Measurements from ENCODE around the gene TWNK. TPM values are rescaled to one million over a fixed set of nuclear protein-coding genes. Genes with fewer than 3 reads are reported as not detected.

TWNK gene
- total and polyA plus RNA-seq, 2 experiments from 2014 or later = 12.2 to 29.4 TPM

DNA sequence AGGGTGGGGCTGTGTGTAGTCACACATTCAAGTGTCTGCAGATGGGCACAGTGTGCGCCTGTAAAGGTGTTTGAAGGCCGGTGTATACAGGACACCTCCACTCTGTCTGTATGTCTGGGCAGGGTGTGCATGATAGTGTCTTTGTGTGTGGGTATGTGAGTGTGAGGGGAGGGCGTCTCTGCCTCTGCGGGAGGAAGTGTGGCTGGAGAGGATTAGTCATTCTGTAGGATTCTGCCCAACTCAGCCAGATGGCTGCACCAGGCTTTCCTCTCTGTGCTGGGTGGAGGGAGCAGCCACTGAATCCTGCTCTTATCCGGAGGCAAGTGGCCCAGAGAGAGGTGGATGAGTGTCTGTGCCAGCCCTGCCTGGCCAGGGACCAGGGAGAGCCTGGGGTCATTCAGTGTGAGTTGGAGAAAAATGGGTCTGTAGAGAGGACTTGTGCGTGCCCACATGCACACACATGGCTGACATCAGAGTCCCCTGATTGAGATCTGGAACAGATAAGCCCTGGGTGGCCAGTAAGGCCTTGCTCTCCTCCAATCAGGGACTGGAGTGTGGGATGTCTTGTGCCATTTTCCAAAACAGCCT, 45.4 kb downstream of the TWNK start:
- H3K9me2 ChIP-seq (ENCODE audit: insufficient read depth) = no peaks in the 10 kb centered on the region
- H3K4me1 ChIP-seq (ENCODE audit: insufficient read depth) = peaks cover 23% of the 10 kb centered on the region; the same call in 1 of the 2 replicates
- no peaks in the 10 kb centered on the region for H3K79me2 ChIP-seq (replicated peaks; ENCODE audit: insufficient read depth)
- peak overlapping the region; percentile 65 for H3K4me3 Mint-ChIP-seq
- H3K27ac Mint-ChIP-seq = no peak overlapping the region
- peak overlapping the region; percentile 99 for H2AFZ ChIP-seq
- no peaks in the 10 kb centered on the region for H3F3A ChIP-seq (replicated peaks; ENCODE audit: low read depth)
- peaks cover 52% of the 10 kb centered on the region for H3K27me3 Mint-ChIP-seq (ENCODE audit: insufficient read depth, low read depth, poor library complexity)
- peaks cover 20% of the 10 kb centered on the region for H3K4me1 Mint-ChIP-seq
- H3K27ac ChIP-seq (ENCODE audit: low read depth) = no peak overlapping the region
- TF ChIP-seq EZH2 (IDR thresholded peaks at IDR 0.05; ENCODE audit: low read depth, unreplicated experiment) = no peak
- no peak for TF ChIP-seq CREB1 (CRISPR knock-in tag; IDR thresholded peaks at IDR 0.05; ENCODE audit: low read depth)
- no peak for TF ChIP-seq EZH2phosphoT487 (IDR thresholded peaks at IDR 0.05; ENCODE audit: unreplicated experiment)
- TF ChIP-seq ZNF114 (CRISPR knock-in tag; IDR thresholded peaks at IDR 0.05) = no peak
- no peak for TF ChIP-seq CTCF (conservative IDR thresholded peaks at IDR 0.05; ENCODE audit: low read depth in 2 of 2)
- TF ChIP-seq ZNF462 (CRISPR knock-in tag; IDR thresholded peaks at IDR 0.05) = no peak
- no peak for TF ChIP-seq ZNF331 (CRISPR knock-in tag; IDR thresholded peaks at IDR 0.05; ENCODE audit: low read depth)
- TF ChIP-seq JUNB (IDR thresholded peaks at IDR 0.05; ENCODE audit: unreplicated experiment) = no peak
- TF ChIP-seq NANOG (IDR thresholded peaks at IDR 0.05; ENCODE audit: borderline replicate concordance) = no peak
- TF ChIP-seq, protein P1, sequence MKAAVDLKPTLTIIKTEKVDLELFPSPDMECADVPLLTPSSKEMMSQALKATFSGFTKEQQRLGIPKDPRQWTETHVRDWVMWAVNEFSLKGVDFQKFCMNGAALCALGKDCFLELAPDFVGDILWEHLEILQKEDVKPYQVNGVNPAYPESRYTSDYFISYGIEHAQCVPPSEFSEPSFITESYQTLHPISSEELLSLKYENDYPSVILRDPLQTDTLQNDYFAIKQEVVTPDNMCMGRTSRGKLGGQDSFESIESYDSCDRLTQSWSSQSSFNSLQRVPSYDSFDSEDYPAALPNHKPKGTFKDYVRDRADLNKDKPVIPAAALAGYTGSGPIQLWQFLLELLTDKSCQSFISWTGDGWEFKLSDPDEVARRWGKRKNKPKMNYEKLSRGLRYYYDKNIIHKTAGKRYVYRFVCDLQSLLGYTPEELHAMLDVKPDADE (IDR thresholded peaks at IDR 0.05) = no peak
- TF ChIP-seq STAT1 (IDR thresholded peaks at IDR 0.05; ENCODE audit: unreplicated experiment) = no peak
- TF ChIP-seq POLR2AphosphoS5 (IDR thresholded peaks at IDR 0.05; ENCODE audit: low read depth) = no peak
- TF ChIP-seq, protein P2, sequence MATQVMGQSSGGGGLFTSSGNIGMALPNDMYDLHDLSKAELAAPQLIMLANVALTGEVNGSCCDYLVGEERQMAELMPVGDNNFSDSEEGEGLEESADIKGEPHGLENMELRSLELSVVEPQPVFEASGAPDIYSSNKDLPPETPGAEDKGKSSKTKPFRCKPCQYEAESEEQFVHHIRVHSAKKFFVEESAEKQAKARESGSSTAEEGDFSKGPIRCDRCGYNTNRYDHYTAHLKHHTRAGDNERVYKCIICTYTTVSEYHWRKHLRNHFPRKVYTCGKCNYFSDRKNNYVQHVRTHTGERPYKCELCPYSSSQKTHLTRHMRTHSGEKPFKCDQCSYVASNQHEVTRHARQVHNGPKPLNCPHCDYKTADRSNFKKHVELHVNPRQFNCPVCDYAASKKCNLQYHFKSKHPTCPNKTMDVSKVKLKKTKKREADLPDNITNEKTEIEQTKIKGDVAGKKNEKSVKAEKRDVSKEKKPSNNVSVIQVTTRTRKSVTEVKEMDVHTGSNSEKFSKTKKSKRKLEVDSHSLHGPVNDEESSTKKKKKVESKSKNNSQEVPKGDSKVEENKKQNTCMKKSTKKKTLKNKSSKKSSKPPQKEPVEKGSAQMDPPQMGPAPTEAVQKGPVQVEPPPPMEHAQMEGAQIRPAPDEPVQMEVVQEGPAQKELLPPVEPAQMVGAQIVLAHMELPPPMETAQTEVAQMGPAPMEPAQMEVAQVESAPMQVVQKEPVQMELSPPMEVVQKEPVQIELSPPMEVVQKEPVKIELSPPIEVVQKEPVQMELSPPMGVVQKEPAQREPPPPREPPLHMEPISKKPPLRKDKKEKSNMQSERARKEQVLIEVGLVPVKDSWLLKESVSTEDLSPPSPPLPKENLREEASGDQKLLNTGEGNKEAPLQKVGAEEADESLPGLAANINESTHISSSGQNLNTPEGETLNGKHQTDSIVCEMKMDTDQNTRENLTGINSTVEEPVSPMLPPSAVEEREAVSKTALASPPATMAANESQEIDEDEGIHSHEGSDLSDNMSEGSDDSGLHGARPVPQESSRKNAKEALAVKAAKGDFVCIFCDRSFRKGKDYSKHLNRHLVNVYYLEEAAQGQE (IDR thresholded peaks at IDR 0.05; ENCODE audit: unreplicated experiment) = no peak
- H3K4me2 ChIP-seq = peak overlapping the region; percentile 100
- H3K36me3 Mint-ChIP-seq (ENCODE audit: low read depth) = no peaks in the 10 kb centered on the region; the same call in 2 of the 3 replicates
- H3K4me3 ChIP-seq = peak overlapping the region; percentile 87
- no peak for DNase-seq (ENCODE audit: low spot score)
- peaks cover 61% of the 10 kb centered on the region for H3K27me3 ChIP-seq (ENCODE audit: insufficient read depth)
- ATAC-seq = no peak
- H3K36me3 ChIP-seq (ENCODE audit: insufficient read depth) = no peaks in the 10 kb centered on the region
- H4K20me1 ChIP-seq (replicated peaks; ENCODE audit: insufficient read depth) = no peaks in the 10 kb centered on the region; the same call in 1 of the 2 replicates
- no peaks in the 10 kb centered on the region for H3K9me3 Mint-ChIP-seq

Measured in GM23338 (cell line).